SK-N-SH (cell line): ENCODE results near the gene LTF.

Experiments used
- CTCF ChIP-seq: fragments of 200-600 bp; sonication (generic); IDR thresholded peaks from 2 replicates; pipeline ENCODE4 v1.6.1; 2017; ENCODE audit warnings: antibody characterized with exemption, mild to moderate bottlenecking, moderate library complexity
- ELF1 ChIP-seq: IDR thresholded peaks from 2 replicates; pipeline ENCODE4 v1.4.0; 2012
- POLR2AphosphoS5 ChIP-seq: IDR thresholded peaks from 2 replicates; pipeline ENCODE4 v1.6.1; 2012; ENCODE audit warnings: low read depth, low read length
- RAD21 ChIP-seq: IDR thresholded peaks from 2 replicates; pipeline ENCODE4 v1.6.1; 2012; ENCODE audit warnings: mild to moderate bottlenecking, low read length
- RCOR1 ChIP-seq: fragments of 150-350 bp; IDR thresholded peaks from 2 replicates; pipeline ENCODE4 v1.6.1; 2017; ENCODE audit warnings: antibody characterized with exemption, low read length
- REST ChIP-seq: IDR thresholded peaks from 2 replicates; pipeline ENCODE4 v1.6.1; 2012; ENCODE audit warnings: mild to moderate bottlenecking, low read depth, low read length, moderate library complexity
- TAF1 ChIP-seq: IDR thresholded peaks from 2 replicates; pipeline ENCODE4 v1.6.1; 2012; ENCODE audit warnings: low read depth, mild to moderate bottlenecking, low read length, moderate library complexity, borderline replicate concordance
- YY1 ChIP-seq: IDR thresholded peaks from 2 replicates; pipeline ENCODE4 v1.4.0; 2012; ENCODE audit warnings: low read depth, mild to moderate bottlenecking

DNA sequence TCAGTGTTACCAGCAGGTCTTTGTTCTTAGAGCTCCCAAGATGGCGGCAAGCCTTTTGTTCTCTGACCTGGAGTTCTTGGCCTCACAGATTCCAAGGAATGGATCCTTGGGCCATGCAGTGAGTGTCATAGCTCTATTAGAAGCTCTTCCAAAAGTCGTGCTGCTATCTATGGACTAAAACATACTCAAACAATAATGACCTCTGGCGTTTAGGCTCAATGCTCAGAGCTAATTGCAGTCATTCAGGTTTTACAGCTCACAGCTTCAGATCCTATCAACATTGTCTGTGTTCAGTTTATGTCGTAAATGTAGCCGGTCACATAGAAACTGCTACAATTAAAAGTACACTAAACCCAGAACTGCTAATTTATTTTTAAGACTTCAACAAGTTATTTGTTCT lies 35.5 kb downstream of the LTF start:
- no peak for TF ChIP-seq TAF1
- no peak for TF ChIP-seq CTCF
- TF ChIP-seq REST, result no peak
- no peak for TF ChIP-seq POLR2AphosphoS5
- TF ChIP-seq RCOR1, result no peak
- TF ChIP-seq ELF1, result no peak
- no peak for TF ChIP-seq YY1
- TF ChIP-seq RAD21, result no peak
